ENCODE results near the gene GAN. TPM values are rescaled to one million over a fixed set of nuclear protein-coding genes. Genes with fewer than 3 reads are reported as not detected.

Gene GAN
- total RNA-seq, 1 donor from 2014 or later: 6.8 TPM

- Histone ChIP-seq H3K27ac (ENCODE audit: low read depth, low read length) (no peak overlapping the region), H3K36me3 (ENCODE audit: control insufficient read depth in 3 of 3, insufficient read depth in 3 of 3, low read length in 3 of 3) (peaks cover 5 to 7% (median 6%) of the 10 kb centered on the region in 3 donors), H3K4me1 (ENCODE audit: control insufficient read depth in 3 of 3, insufficient read depth in 3 of 3, low read length in 3 of 3) (no peaks in the 10 kb centered on the region), H3K27me3 (ENCODE audit: control insufficient read depth in 3 of 3, insufficient read depth in 3 of 3, low read length in 3 of 3) (no peaks in the 10 kb centered on the region), H3K4me3 (ENCODE audit: low read length in 3 of 3) (no peak overlapping the region), H3K9ac (ENCODE audit: low read depth in 1 of 3, low read length in 3 of 3) (no peak overlapping the region), H3K9me3 (ENCODE audit: control insufficient read depth in 3 of 3, low read length in 3 of 3) (peaks cover 2 to 7% (median 6%) of the 10 kb centered on the region in 3 donors)
These were observed 32.7 kb downstream of the GAN start for GRCh38 chr16:81347425-81347824.

- no peak overlapping the region for H3K27ac ChIP-seq (ENCODE audit: low read depth, low read length)
- peaks cover 5 to 7% (median 6%) of the 10 kb centered on the region in 3 donors for H3K36me3 ChIP-seq (ENCODE audit: control insufficient read depth in 3 of 3, insufficient read depth in 3 of 3, low read length in 3 of 3)
- peaks cover 2 to 7% (median 6%) of the 10 kb centered on the region in 3 donors for H3K9me3 ChIP-seq (ENCODE audit: control insufficient read depth in 3 of 3, low read length in 3 of 3)
- no peak overlapping the region for H3K9ac ChIP-seq (ENCODE audit: low read depth in 1 of 3, low read length in 3 of 3)
- H3K4me1 ChIP-seq (ENCODE audit: control insufficient read depth in 3 of 3, insufficient read depth in 3 of 3, low read length in 3 of 3): no peaks in the 10 kb centered on the region
- no peaks in the 10 kb centered on the region for H3K27me3 ChIP-seq (ENCODE audit: control insufficient read depth in 3 of 3, insufficient read depth in 3 of 3, low read length in 3 of 3)
- H3K4me3 ChIP-seq (ENCODE audit: low read length in 3 of 3): no peak overlapping the region
These were observed 35.0 kb downstream of the GAN start for GRCh38 chr16:81349608-81350305.

GRCh38 chr16:81350306-81350615 lies 35.5 kb downstream of the GAN start:
- Histone ChIP-seq H3K27ac (ENCODE audit: low read depth, low read length) (no peak overlapping the region), H3K4me3 (ENCODE audit: low read length in 3 of 3) (no peak overlapping the region), H3K9me3 (ENCODE audit: control insufficient read depth in 3 of 3, low read length in 3 of 3) (peaks cover 2 to 7% (median 6%) of the 10 kb centered on the region in 3 donors), H3K9ac (ENCODE audit: low read depth in 1 of 3, low read length in 3 of 3) (no peak overlapping the region), H3K4me1 (ENCODE audit: control insufficient read depth in 3 of 3, insufficient read depth in 3 of 3, low read length in 3 of 3) (no peaks in the 10 kb centered on the region), H3K36me3 (ENCODE audit: control insufficient read depth in 3 of 3, insufficient read depth in 3 of 3, low read length in 3 of 3) (peaks cover 5 to 11% (median 6%) of the 10 kb centered on the region in 3 donors), H3K27me3 (ENCODE audit: control insufficient read depth in 3 of 3, insufficient read depth in 3 of 3, low read length in 3 of 3) (no peaks in the 10 kb centered on the region)

- H3K9ac ChIP-seq (ENCODE audit: low read depth in 1 of 3, low read length in 3 of 3): no peak overlapping the region
- H3K27me3 ChIP-seq (ENCODE audit: control insufficient read depth in 3 of 3, insufficient read depth in 3 of 3, low read length in 3 of 3): no peaks in the 10 kb centered on the region
- H3K4me3 ChIP-seq (ENCODE audit: low read length in 3 of 3): no peak overlapping the region
- no peak overlapping the region for H3K27ac ChIP-seq (ENCODE audit: low read depth, low read length)
- H3K9me3 ChIP-seq (ENCODE audit: control insufficient read depth in 3 of 3, low read length in 3 of 3): no peaks in the 10 kb centered on the region
- H3K36me3 ChIP-seq (ENCODE audit: control insufficient read depth in 3 of 3, insufficient read depth in 3 of 3, low read length in 3 of 3): peaks cover 9 to 21% (median 19%) of the 10 kb centered on the region in 3 donors
- no peaks in the 10 kb centered on the region for H3K4me1 ChIP-seq (ENCODE audit: control insufficient read depth in 3 of 3, insufficient read depth in 3 of 3, low read length in 3 of 3)
These were observed 39.1 kb downstream of the GAN start for GRCh38 chr16:81353895-81354294.

GRCh38 chr16:81357711-81358260 lies 43.0 kb downstream of the GAN start:
- Histone ChIP-seq H3K27ac (ENCODE audit: low read depth, low read length) (no peak overlapping the region), H3K36me3 (ENCODE audit: control insufficient read depth in 3 of 3, insufficient read depth in 3 of 3, low read length in 3 of 3) (peaks cover 7 to 25% (median 19%) of the 10 kb centered on the region in 3 donors), H3K9me3 (ENCODE audit: control insufficient read depth in 3 of 3, low read length in 3 of 3) (no peaks in the 10 kb centered on the region), H3K4me1 (ENCODE audit: control insufficient read depth in 3 of 3, insufficient read depth in 3 of 3, low read length in 3 of 3) (no peaks in the 10 kb centered on the region), H3K27me3 (ENCODE audit: control insufficient read depth in 3 of 3, insufficient read depth in 3 of 3, low read length in 3 of 3) (no peaks in the 10 kb centered on the region), H3K4me3 (ENCODE audit: low read length in 3 of 3) (no peak overlapping the region), H3K9ac (ENCODE audit: low read depth in 1 of 3, low read length in 3 of 3) (no peak overlapping the region)

GRCh38 chr16:81358860-81359259 lies 44.1 kb downstream of the GAN start:
- Histone ChIP-seq H3K9ac (ENCODE audit: low read depth in 1 of 3, low read length in 3 of 3) (no peak overlapping the region), H3K36me3 (ENCODE audit: control insufficient read depth in 3 of 3, insufficient read depth in 3 of 3, low read length in 3 of 3) (peaks cover 13 to 35% (median 28%) of the 10 kb centered on the region in 3 donors), H3K4me3 (ENCODE audit: low read length in 3 of 3) (no peak overlapping the region), H3K27ac (ENCODE audit: low read depth, low read length) (no peak overlapping the region), H3K27me3 (ENCODE audit: control insufficient read depth in 3 of 3, insufficient read depth in 3 of 3, low read length in 3 of 3) (no peaks in the 10 kb centered on the region), H3K9me3 (ENCODE audit: control insufficient read depth in 3 of 3, low read length in 3 of 3) (no peaks in the 10 kb centered on the region), H3K4me1 (ENCODE audit: control insufficient read depth in 3 of 3, insufficient read depth in 3 of 3, low read length in 3 of 3) (no peaks in the 10 kb centered on the region)

GRCh38 chr16:81360135-81360534 lies 45.4 kb downstream of the GAN start:
- Histone ChIP-seq H3K9ac (ENCODE audit: low read depth in 1 of 3, low read length in 3 of 3) (no peak overlapping the region), H3K27me3 (ENCODE audit: control insufficient read depth in 3 of 3, insufficient read depth in 3 of 3, low read length in 3 of 3) (no peaks in the 10 kb centered on the region), H3K27ac (ENCODE audit: low read depth, low read length) (no peak overlapping the region), H3K9me3 (ENCODE audit: control insufficient read depth in 3 of 3, low read length in 3 of 3) (no peaks in the 10 kb centered on the region), H3K4me1 (ENCODE audit: control insufficient read depth in 3 of 3, insufficient read depth in 3 of 3, low read length in 3 of 3) (no peaks in the 10 kb centered on the region), H3K36me3 (ENCODE audit: control insufficient read depth in 3 of 3, insufficient read depth in 3 of 3, low read length in 3 of 3) (peaks cover 17 to 41% (median 36%) of the 10 kb centered on the region in 3 donors), H3K4me3 (ENCODE audit: low read length in 3 of 3) (no peak overlapping the region)

GRCh38 chr16:81365731-81366130 lies 51.0 kb downstream of the GAN start:
- peaks cover 18 to 38% (median 38%) of the 10 kb centered on the region in 3 donors for H3K36me3 ChIP-seq (ENCODE audit: control insufficient read depth in 3 of 3, insufficient read depth in 3 of 3, low read length in 3 of 3)
- no peak overlapping the region for H3K9ac ChIP-seq (ENCODE audit: low read depth in 1 of 3, low read length in 3 of 3)
- H3K27ac ChIP-seq (ENCODE audit: low read depth, low read length): no peak overlapping the region
- peaks cover 0 to 2% (median 0%) of the 10 kb centered on the region in 3 donors for H3K4me1 ChIP-seq (ENCODE audit: control insufficient read depth in 3 of 3, insufficient read depth in 3 of 3, low read length in 3 of 3)
- H3K27me3 ChIP-seq (ENCODE audit: control insufficient read depth in 3 of 3, insufficient read depth in 3 of 3, low read length in 3 of 3): no peaks in the 10 kb centered on the region
- H3K9me3 ChIP-seq (ENCODE audit: control insufficient read depth in 3 of 3, low read length in 3 of 3): no peaks in the 10 kb centered on the region
- H3K4me3 ChIP-seq (ENCODE audit: low read length in 3 of 3): no peak overlapping the region

GRCh38 chr16:81366316-81366932 lies 51.7 kb downstream of the GAN start:
- Histone ChIP-seq H3K36me3 (ENCODE audit: control insufficient read depth in 3 of 3, insufficient read depth in 3 of 3, low read length in 3 of 3) (peaks cover 19 to 38% (median 38%) of the 10 kb centered on the region in 3 donors), H3K9ac (ENCODE audit: low read depth in 1 of 3, low read length in 3 of 3) (no peak overlapping the region), H3K27me3 (ENCODE audit: control insufficient read depth in 3 of 3, insufficient read depth in 3 of 3, low read length in 3 of 3) (no peaks in the 10 kb centered on the region), H3K27ac (ENCODE audit: low read depth, low read length) (no peak overlapping the region), H3K9me3 (ENCODE audit: control insufficient read depth in 3 of 3, low read length in 3 of 3) (no peaks in the 10 kb centered on the region), H3K4me1 (ENCODE audit: control insufficient read depth in 3 of 3, insufficient read depth in 3 of 3, low read length in 3 of 3) (peaks cover 0 to 2% (median 0%) of the 10 kb centered on the region in 3 donors), H3K4me3 (ENCODE audit: low read length in 3 of 3) (no peak overlapping the region)

- H3K36me3 ChIP-seq (ENCODE audit: control insufficient read depth in 3 of 3, insufficient read depth in 3 of 3, low read length in 3 of 3): peaks cover 15 to 40% (median 32%) of the 10 kb centered on the region in 3 donors
- H3K9ac ChIP-seq (ENCODE audit: low read depth in 1 of 3, low read length in 3 of 3): no peak overlapping the region
- no peaks in the 10 kb centered on the region for H3K9me3 ChIP-seq (ENCODE audit: control insufficient read depth in 3 of 3, low read length in 3 of 3)
- peaks cover 0 to 2% (median 0%) of the 10 kb centered on the region in 3 donors for H3K4me1 ChIP-seq (ENCODE audit: control insufficient read depth in 3 of 3, insufficient read depth in 3 of 3, low read length in 3 of 3)
- no peaks in the 10 kb centered on the region for H3K27me3 ChIP-seq (ENCODE audit: control insufficient read depth in 3 of 3, insufficient read depth in 3 of 3, low read length in 3 of 3)
- H3K4me3 ChIP-seq (ENCODE audit: low read length in 3 of 3): no peak overlapping the region
- H3K27ac ChIP-seq (ENCODE audit: low read depth, low read length): peak overlapping the region; percentile 52
These were observed 53.1 kb downstream of the GAN start for GRCh38 chr16:81367821-81368220.
